H9 (cell line): Measurements from ENCODE around the gene ANK3. TPM values are rescaled to one million over a fixed set of nuclear protein-coding genes. Genes with fewer than 3 reads are reported as not detected.
A peak's percentile ranks its signal among the peaks of the same experiment; 100 is the strongest.

Experiments used
- DNase-seq: peaks from one replicate; pipeline ENCODE4 v3.0.0-alpha.2; 2017
- H2AFZ ChIP-seq: one replicate; pipeline ENCODE4 v1.6.1; 2013; ENCODE audit warnings: mild to moderate bottlenecking, low read length, control low read depth, moderate library complexity
- H2AK5ac ChIP-seq: 2 replicates; pipeline ENCODE4 v1.6.1; 2013; ENCODE audit warnings: low read length, control low read depth, mixed read lengths; ENCODE audit not compliant: insufficient read length
- H2BK120ac ChIP-seq: one replicate; pipeline ENCODE4 v1.6.1; 2013; ENCODE audit warnings: low read depth, mild to moderate bottlenecking, low read length, control low read depth, inconsistent platforms; ENCODE audit not compliant: poor library complexity, severe bottlenecking
- H2BK12ac ChIP-seq: 2 replicates; pipeline ENCODE4 v1.6.1; 2013; ENCODE audit warnings: low read length, control low read depth, mixed read lengths, low read depth; ENCODE audit not compliant: insufficient read length
- H2BK15ac ChIP-seq: 2 replicates; pipeline ENCODE4 v1.6.1; 2013; ENCODE audit warnings: low read depth, low read length, control low read depth
- H2BK20ac ChIP-seq: one replicate; pipeline ENCODE4 v1.6.1; 2013; ENCODE audit warnings: low read depth, mild to moderate bottlenecking, low read length, control low read depth, inconsistent platforms; ENCODE audit not compliant: poor library complexity, severe bottlenecking
- H2BK5ac ChIP-seq: 2 replicates; pipeline ENCODE4 v1.6.1; 2013; ENCODE audit warnings: low read length, control low read depth, mixed read lengths; ENCODE audit not compliant: insufficient read length
- H3K14ac ChIP-seq: 2 replicates; pipeline ENCODE4 v1.6.1; 2013; ENCODE audit warnings: low read length, control low read depth; ENCODE audit not compliant: insufficient read depth
- H3K18ac ChIP-seq: 2 replicates; pipeline ENCODE4 v1.6.1; 2013; ENCODE audit warnings: low read depth, mild to moderate bottlenecking, mixed read lengths, low read length, control low read depth; ENCODE audit not compliant: insufficient read length
- H3K23ac ChIP-seq: 2 replicates; pipeline ENCODE4 v1.6.1; 2013; ENCODE audit warnings: low read length, control low read depth, mixed read lengths, low read depth; ENCODE audit not compliant: insufficient read length
- H3K23me2 ChIP-seq: 2 replicates; pipeline ENCODE4 v1.6.1; 2013; ENCODE audit warnings: low read depth, mild to moderate bottlenecking, mixed read lengths, low read length, control low read depth; ENCODE audit not compliant: insufficient read length, poor library complexity, severe bottlenecking
- H3K27ac ChIP-seq: 2 replicates; pipeline ENCODE4 v1.5.1; 2013; ENCODE audit warnings: low read length, control low read depth, mixed read lengths, low read depth; ENCODE audit not compliant: insufficient read length
- H3K27me3 ChIP-seq: 2 replicates; pipeline ENCODE4 v1.6.1; 2013; ENCODE audit warnings: low read length, control low read depth, inconsistent platforms; ENCODE audit not compliant: insufficient read depth
- H3K4ac ChIP-seq: 2 replicates; pipeline ENCODE4 v1.6.1; 2013; ENCODE audit warnings: low read depth, mild to moderate bottlenecking, control low read depth, inconsistent platforms, low read length, moderate library complexity
- H3K4me1 ChIP-seq: 2 replicates; pipeline ENCODE4 v1.6.1; 2013; ENCODE audit warnings: low read length, control low read depth, inconsistent platforms; ENCODE audit not compliant: insufficient read depth
- H3K4me2 ChIP-seq: 2 replicates; pipeline ENCODE4 v1.6.1; 2013; ENCODE audit warnings: low read length, control low read depth, mixed read lengths; ENCODE audit not compliant: insufficient read length, insufficient read depth
- H3K56ac ChIP-seq: 2 replicates; pipeline ENCODE4 v1.6.1; 2013; ENCODE audit warnings: low read depth, mild to moderate bottlenecking, mixed read lengths, low read length, control low read depth; ENCODE audit not compliant: insufficient read length
- H3K79me1 ChIP-seq: 2 replicates; pipeline ENCODE4 v1.6.1; 2013; ENCODE audit warnings: low read depth, mild to moderate bottlenecking, moderate library complexity, low read length, control low read depth, inconsistent platforms; ENCODE audit not compliant: insufficient read depth, poor library complexity, severe bottlenecking
- H3K79me2 ChIP-seq: 2 replicates; pipeline ENCODE4 v1.6.1; 2013; ENCODE audit warnings: low read length, control low read depth, inconsistent platforms; ENCODE audit not compliant: insufficient read depth
- H3K9ac ChIP-seq: 2 replicates; pipeline ENCODE4 v1.6.1; 2013; ENCODE audit warnings: low read length, control low read depth, mixed read lengths; ENCODE audit not compliant: insufficient read length; ENCODE audit errors: extremely low read depth
- H3K9me3 ChIP-seq: one replicate; pipeline ENCODE4 v1.6.1; 2013; ENCODE audit warnings: low read depth, low read length, inconsistent platforms; ENCODE audit not compliant: control insufficient read depth
- H3T11ph ChIP-seq: one replicate; pipeline ENCODE4 v1.6.1; 2013; ENCODE audit warnings: mild to moderate bottlenecking, low read length, control low read depth, inconsistent platforms
- H4K20me1 ChIP-seq: one replicate; pipeline ENCODE4 v1.6.1; 2013; ENCODE audit not compliant: control insufficient read depth, insufficient read length, insufficient read depth
- H4K5ac ChIP-seq: 2 replicates; pipeline ENCODE4 v1.6.1; 2013; ENCODE audit warnings: low read depth, mild to moderate bottlenecking, mixed read lengths, low read length, control low read depth; ENCODE audit not compliant: insufficient read length
- H4K8ac ChIP-seq: replicated peaks from 2 replicates; pipeline ENCODE4 v1.6.1; 2013; ENCODE audit warnings: low read length, control low read depth, mixed read lengths, low read depth; ENCODE audit not compliant: insufficient read length
- H4K91ac ChIP-seq: 2 replicates; pipeline ENCODE4 v1.6.1; 2013; ENCODE audit warnings: low read depth, mild to moderate bottlenecking, moderate library complexity, mixed read lengths, low read length, control low read depth; ENCODE audit not compliant: insufficient read length
- H3K27ac Mint-ChIP-seq, 3 experiments: 2 replicates in 2 of 3; 3 replicates in 1 of 3; pipeline ENCODE4 v1.8.0; 2020 to 2021; ENCODE audit warnings: mixed read lengths in 3 of 3, mild to moderate bottlenecking in 1 of 3, moderate library complexity in 1 of 3
- H3K27me3 Mint-ChIP-seq: 2 replicates; pipeline ENCODE4 v1.8.0; 2021; ENCODE audit warnings: low read depth, mild to moderate bottlenecking, moderate library complexity, mixed read lengths
- H3K36me3 Mint-ChIP-seq, 3 experiments: 2 replicates in 2 of 3; 3 replicates in 1 of 3; pipeline ENCODE4 v1.8.0; 2020 to 2021; ENCODE audit warnings: low read depth in 3 of 3, mixed read lengths in 3 of 3; ENCODE audit not compliant: insufficient read depth in 1 of 3
- H3K4me1 Mint-ChIP-seq, 2 experiments: 2 replicates each; pipeline ENCODE4 v1.8.0; 2020; ENCODE audit warnings: mixed read lengths in 2 of 2
- H3K4me3 Mint-ChIP-seq, 2 experiments: 2 replicates in 1 of 2; 3 replicates in 1 of 2; pipeline ENCODE4 v1.8.0; 2020 to 2021; ENCODE audit warnings: mild to moderate bottlenecking in 2 of 2, mixed read lengths in 2 of 2, moderate library complexity in 1 of 2
- H3K9me3 Mint-ChIP-seq, 2 experiments: 2 replicates in 1 of 2; 3 replicates in 1 of 2; pipeline ENCODE4 v1.8.0; 2020; ENCODE audit warnings: mild to moderate bottlenecking in 2 of 2, mixed read lengths in 2 of 2, moderate library complexity in 1 of 2
- WGBS: extraction: QIAGEN DNeasy Blood & Tissue Kit; methylation state at CpG from one replicate; pipeline ENCODE4 v1.1.7; 2013; ENCODE audit warnings: missing lambda C conversion rate, low lambda C conversion rate, mixed read lengths; ENCODE audit not compliant: insufficient read length; ENCODE audit errors: extremely low coverage; 5-methylcytosine and 5-hydroxymethylcytosine counted together
- total RNA-seq: library from RNA; stranded (reverse); gene quantifications from 2 replicates; pipeline ENCODE4 v1.2.1, GENCODE V29; 2021
- TF ChIP-seq, protein P1 (sequence below): fragments of 200-600 bp; sonication (generic); conservative IDR thresholded peaks from 3 replicates; pipeline ENCODE4 v1.8.0; 2021; ENCODE audit warnings: antibody characterized with exemption, mild to moderate bottlenecking

ANK3 gene
- total RNA-seq, 1 experiment from 2014 or later, result 59.6 TPM

DNA sequence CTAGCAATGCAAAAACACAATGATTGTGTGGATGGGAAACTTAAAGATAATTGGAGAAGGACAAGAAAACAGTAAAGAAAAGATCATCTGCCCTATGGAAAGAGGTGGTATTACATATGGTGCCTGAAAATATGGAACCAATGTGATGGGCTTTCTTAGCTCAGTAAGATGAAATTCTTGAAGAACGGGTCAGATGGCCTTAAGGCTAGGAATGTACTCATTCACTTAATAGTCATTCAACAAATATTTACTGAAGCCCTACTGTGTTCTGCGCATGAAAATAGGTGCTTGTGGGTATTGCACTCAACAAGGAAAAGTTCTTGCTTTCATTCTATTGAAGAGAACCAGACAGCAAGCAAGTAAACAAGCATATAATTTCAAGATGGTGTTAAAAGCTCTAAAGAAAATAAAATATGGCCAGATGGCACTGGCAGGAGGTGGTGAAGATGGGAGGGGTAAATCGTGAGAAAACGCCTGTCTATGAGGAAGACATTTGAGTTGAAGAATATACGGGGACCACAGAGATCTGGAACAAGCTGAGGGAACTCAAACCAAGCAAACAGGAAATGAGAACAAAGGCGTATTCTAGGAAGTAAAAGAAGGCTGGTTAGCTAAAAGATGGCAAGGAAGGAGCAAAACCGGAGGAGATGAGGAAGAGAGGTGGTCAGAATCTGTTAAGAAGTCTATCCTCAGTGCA, 179.7 kb downstream of the ANK3 start:
- Mint-ChIP-seq H3K27ac (peak overlapping the region in 2 of 3 experiments; percentile 10 to 11; a peak in 3 of 7 replicates), H3K4me3 (no peak overlapping the region), H3K27me3 (no peaks in the 10 kb centered on the region), H3K9me3 (no peaks in the 10 kb centered on the region), H3K36me3 (no peaks in the 10 kb centered on the region; a peak in 1 of 7 replicates), H3K4me1 (peaks cover 23 to 25% of the 10 kb centered on the region in 2 experiments)
- H4K91ac ChIP-seq, result no peak overlapping the region
- no peak overlapping the region for H3K4me2 ChIP-seq
- no peak overlapping the region for H4K8ac ChIP-seq
- DNase-seq, result no peak
- H3T11ph ChIP-seq, result no peak overlapping the region
- no peak overlapping the region for H3K27ac ChIP-seq
- H3K56ac ChIP-seq, result no peak overlapping the region
- H3K4me1 ChIP-seq, result peaks cover 2% of the 10 kb centered on the region; the same call in 1 of the 2 replicates
- no peak overlapping the region for H2BK15ac ChIP-seq
- no peak overlapping the region for H2AK5ac ChIP-seq
- H3K4ac ChIP-seq, result no peak overlapping the region
- no peak overlapping the region for H3K23ac ChIP-seq
- H3K18ac ChIP-seq, result no peak overlapping the region
- no peaks in the 10 kb centered on the region for H3K9me3 ChIP-seq
- H3K27me3 ChIP-seq, result no peaks in the 10 kb centered on the region
- no peak overlapping the region for H2BK12ac ChIP-seq
- H3K79me2 ChIP-seq, result no peaks in the 10 kb centered on the region
- no peak overlapping the region for H2AFZ ChIP-seq
- no peaks in the 10 kb centered on the region for H4K20me1 ChIP-seq
- H3K14ac ChIP-seq, result no peak overlapping the region
- H2BK5ac ChIP-seq, result no peak overlapping the region
- no peaks in the 10 kb centered on the region for H3K23me2 ChIP-seq
- no peak overlapping the region for H2BK20ac ChIP-seq
- no peak overlapping the region for H2BK120ac ChIP-seq
- no peaks in the 10 kb centered on the region for H3K79me1 ChIP-seq
- TF ChIP-seq, protein P1, sequence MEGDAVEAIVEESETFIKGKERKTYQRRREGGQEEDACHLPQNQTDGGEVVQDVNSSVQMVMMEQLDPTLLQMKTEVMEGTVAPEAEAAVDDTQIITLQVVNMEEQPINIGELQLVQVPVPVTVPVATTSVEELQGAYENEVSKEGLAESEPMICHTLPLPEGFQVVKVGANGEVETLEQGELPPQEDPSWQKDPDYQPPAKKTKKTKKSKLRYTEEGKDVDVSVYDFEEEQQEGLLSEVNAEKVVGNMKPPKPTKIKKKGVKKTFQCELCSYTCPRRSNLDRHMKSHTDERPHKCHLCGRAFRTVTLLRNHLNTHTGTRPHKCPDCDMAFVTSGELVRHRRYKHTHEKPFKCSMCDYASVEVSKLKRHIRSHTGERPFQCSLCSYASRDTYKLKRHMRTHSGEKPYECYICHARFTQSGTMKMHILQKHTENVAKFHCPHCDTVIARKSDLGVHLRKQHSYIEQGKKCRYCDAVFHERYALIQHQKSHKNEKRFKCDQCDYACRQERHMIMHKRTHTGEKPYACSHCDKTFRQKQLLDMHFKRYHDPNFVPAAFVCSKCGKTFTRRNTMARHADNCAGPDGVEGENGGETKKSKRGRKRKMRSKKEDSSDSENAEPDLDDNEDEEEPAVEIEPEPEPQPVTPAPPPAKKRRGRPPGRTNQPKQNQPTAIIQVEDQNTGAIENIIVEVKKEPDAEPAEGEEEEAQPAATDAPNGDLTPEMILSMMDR, result no peak
- WGBS, result no CpG with 5 or more reads among the region's 7 CpGs
- H4K5ac ChIP-seq, result no peak overlapping the region
- no peak overlapping the region for H3K9ac ChIP-seq
